Right lobe of liver (tissue), 6 donors: ENCODE data around the gene RIC3. TPM values are rescaled to one million over a fixed set of nuclear protein-coding genes. Genes with fewer than 3 reads are reported as not detected.

Experiments used
- ATAC-seq, 4 donors: fragments of 200-7000 bp; cut with Tn5 transposase; one replicate each; pipeline ENCODE4 v1.9.1; 2020; ENCODE audit warnings: mild to moderate bottlenecking in 4 of 4, moderate library complexity in 4 of 4
- DNase-seq, 3 donors: peaks; one replicate each; pipeline ENCODE4 v3.0.0-alpha.2; 2020
- H3K27ac ChIP-seq, 3 donors: fragments of 200-600 bp; one replicate each; pipeline ENCODE4 v1.8.0; 2022
- H3K27me3 ChIP-seq, 2 donors: fragments of 200-600 bp; one replicate each; pipeline ENCODE4 v1.8.0; 2022
- H3K36me3 ChIP-seq, 4 donors: fragments of 200-600 bp; sonication (generic) in 1 of 4; one replicate each; pipeline versions ENCODE4 v1.5.1 to v1.8.0; 2017 to 2022; ENCODE audit warnings: control low read depth in 1 of 4
- H3K4me1 ChIP-seq, 4 donors: fragments of 200-600 bp; sonication (generic) in 1 of 4; one replicate each; pipeline versions ENCODE4 v1.5.1 to v1.8.0; 2017 to 2022; ENCODE audit warnings: control low read depth in 1 of 4
- H3K4me3 ChIP-seq, 3 donors: fragments of 200-600 bp; one replicate each; pipeline ENCODE4 v1.8.0; 2022
- H3K9me3 ChIP-seq, 4 donors: fragments of 200-600 bp; sonication (generic) in 1 of 4; one replicate each; pipeline versions ENCODE4 v1.5.1 to v1.8.0; 2017 to 2022; ENCODE audit warnings: control low read depth in 1 of 4
- POLR2A ChIP-seq: fragments of 450-650 bp; IDR thresholded peaks from one replicate; pipeline ENCODE4 v1.6.1; 2017; ENCODE audit warnings: antibody characterized with exemption, mild to moderate bottlenecking
- WGBS: methylation state at CpG from one replicate; pipeline ENCODE4 v1.1.6; 2018; ENCODE audit warnings: low coverage, low lambda C conversion rate; ENCODE audit not compliant: insufficient coverage; ENCODE audit errors: missing lambda C conversion rate; 5-methylcytosine and 5-hydroxymethylcytosine counted together
- intact Hi-C, 2 donors: fragments of 100-400 bp; cut with DNase I; formaldehyde crosslinking; loops; one replicate each; pipeline versions ENCODE4 v1.11.2 to v1.14.1; 2022
- total RNA-seq, 6 experiments: library from RNA; depleted of rRNA in 2 of 6; stranded (reverse); fragments of >200 nt in 2 of 6; fragmentation: NEBNext Ultra II Directional in 3 of 6; extraction: Animal tissue kit (Norgen Biotek cat#: 25700) in 3 of 6; gene quantifications; one replicate each; pipeline versions ENCODE4 v1.1.0 to v1.2.4, GENCODE V29; 2016 to 2023
- TF ChIP-seq, protein P1 (sequence below), 4 donors: fragments of 200-600 bp in 3 of 4; fragments of 450-650 bp in 1 of 4; IDR thresholded peaks; one replicate each; pipeline versions ENCODE4 v1.5.1 to v1.8.0; 2016 to 2022; ENCODE audit warnings: antibody characterized with exemption in 4 of 4, mild to moderate bottlenecking in 2 of 4
- donor health status: DM: no; HTN: yes; CAD: no.
- donor health status: DM: no; HTN: no; CAD: no.
- donor health status: DM: no; HTN: no; CAD: no.
- donor health status: DM: no; HTN: yes; CAD: no.
- donor health status: DM: no; HTN: yes; CAD: no.

The RIC3 gene
- total RNA-seq, 6 experiments from 2014 or later: 1.4 to 7.3 (median 3.6) TPM

DNA sequence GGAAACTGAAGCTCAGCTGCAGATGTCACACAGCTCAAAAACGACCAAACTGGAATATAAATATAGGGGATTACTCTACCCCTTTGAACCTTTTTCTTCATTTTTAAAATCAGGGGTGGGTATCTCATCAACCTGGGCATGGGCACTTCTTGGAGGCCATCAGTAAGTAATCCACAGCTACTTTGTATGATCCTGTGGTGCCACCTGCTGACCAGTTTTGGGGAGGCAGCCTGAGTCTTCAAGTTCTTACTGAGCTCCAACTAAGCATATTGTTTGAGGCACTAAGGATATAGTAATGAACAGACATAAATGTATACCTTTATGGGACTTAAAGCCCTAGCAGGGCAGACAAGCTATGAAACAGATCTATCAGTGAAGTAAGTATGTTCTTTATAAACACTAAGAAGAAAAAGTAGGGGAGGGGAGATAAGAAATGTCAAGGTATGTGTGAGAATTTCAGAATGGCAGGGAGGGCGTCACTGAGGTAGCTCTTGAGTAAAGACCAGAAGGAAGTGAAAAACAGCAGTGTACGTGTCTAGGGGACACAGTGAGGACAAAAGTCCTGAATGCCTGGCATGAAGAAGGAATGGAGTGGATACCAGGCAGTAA is 69.4 kb downstream of the RIC3 start:
- DNase-seq (peak in 2 of 3 donors; percentile 66 to 77), ATAC-seq (peak; percentile 80 to 94 (median 86))
- H3K4me3 ChIP-seq: no peak overlapping the region
- H3K9me3 ChIP-seq: no peaks in the 10 kb centered on the region
- no peak overlapping the region for H3K27ac ChIP-seq
- intact Hi-C loops: loop anchor here (5.0 kb wide), 2 partner anchors 67 to 92 kb away; no protein-coding TSS in a partner anchor
- 39% methylated on average over 3 of the region's 3 CpGs for WGBS
- H3K4me1 ChIP-seq: no peaks in the 10 kb centered on the region
- TF ChIP-seq POLR2A: no peak
- TF ChIP-seq, protein P1, sequence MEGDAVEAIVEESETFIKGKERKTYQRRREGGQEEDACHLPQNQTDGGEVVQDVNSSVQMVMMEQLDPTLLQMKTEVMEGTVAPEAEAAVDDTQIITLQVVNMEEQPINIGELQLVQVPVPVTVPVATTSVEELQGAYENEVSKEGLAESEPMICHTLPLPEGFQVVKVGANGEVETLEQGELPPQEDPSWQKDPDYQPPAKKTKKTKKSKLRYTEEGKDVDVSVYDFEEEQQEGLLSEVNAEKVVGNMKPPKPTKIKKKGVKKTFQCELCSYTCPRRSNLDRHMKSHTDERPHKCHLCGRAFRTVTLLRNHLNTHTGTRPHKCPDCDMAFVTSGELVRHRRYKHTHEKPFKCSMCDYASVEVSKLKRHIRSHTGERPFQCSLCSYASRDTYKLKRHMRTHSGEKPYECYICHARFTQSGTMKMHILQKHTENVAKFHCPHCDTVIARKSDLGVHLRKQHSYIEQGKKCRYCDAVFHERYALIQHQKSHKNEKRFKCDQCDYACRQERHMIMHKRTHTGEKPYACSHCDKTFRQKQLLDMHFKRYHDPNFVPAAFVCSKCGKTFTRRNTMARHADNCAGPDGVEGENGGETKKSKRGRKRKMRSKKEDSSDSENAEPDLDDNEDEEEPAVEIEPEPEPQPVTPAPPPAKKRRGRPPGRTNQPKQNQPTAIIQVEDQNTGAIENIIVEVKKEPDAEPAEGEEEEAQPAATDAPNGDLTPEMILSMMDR (IDR thresholded peaks at IDR 0.05): peak; percentile 85 to 94 (median 85)
- H3K36me3 ChIP-seq: no peaks in the 10 kb centered on the region
- no peaks in the 10 kb centered on the region for H3K27me3 ChIP-seq

DNA sequence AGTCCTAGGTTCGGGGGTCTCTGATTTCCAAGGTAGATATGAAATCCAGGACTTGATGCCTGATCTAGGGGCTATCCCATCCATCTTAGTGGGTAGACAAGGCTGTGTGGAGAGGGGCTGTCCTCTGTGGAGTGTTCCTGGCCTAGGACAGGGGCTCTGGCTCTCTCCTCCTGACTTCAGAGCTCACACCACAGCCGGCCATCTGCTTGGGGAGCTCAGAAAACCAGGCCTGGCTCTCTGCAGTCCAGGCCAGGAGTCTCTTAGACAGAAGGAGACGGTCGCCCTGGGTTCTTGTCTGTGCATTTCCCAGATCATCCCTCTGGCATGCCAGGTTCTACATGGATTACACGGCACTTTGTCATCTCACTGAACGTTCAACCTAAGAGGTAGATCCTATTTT is 69.9 kb downstream of the RIC3 start:
- TF ChIP-seq, protein P1 (IDR thresholded peaks at IDR 0.05): no peak
- TF ChIP-seq POLR2A: no peak
- intact Hi-C loops: loop anchor here (5.0 kb wide), 2 partner anchors 67 to 92 kb away; no protein-coding TSS in a partner anchor
- Histone ChIP-seq H3K27ac (no peak overlapping the region), H3K27me3 (no peaks in the 10 kb centered on the region), H3K4me1 (no peaks in the 10 kb centered on the region), H3K36me3 (no peaks in the 10 kb centered on the region), H3K9me3 (no peaks in the 10 kb centered on the region), H3K4me3 (no peak overlapping the region)
- DNase-seq (peak in 1 of 3 donors; percentile 22), ATAC-seq (no peak)
- 60% methylated on average over 2 of the region's 6 CpGs for WGBS

DNA sequence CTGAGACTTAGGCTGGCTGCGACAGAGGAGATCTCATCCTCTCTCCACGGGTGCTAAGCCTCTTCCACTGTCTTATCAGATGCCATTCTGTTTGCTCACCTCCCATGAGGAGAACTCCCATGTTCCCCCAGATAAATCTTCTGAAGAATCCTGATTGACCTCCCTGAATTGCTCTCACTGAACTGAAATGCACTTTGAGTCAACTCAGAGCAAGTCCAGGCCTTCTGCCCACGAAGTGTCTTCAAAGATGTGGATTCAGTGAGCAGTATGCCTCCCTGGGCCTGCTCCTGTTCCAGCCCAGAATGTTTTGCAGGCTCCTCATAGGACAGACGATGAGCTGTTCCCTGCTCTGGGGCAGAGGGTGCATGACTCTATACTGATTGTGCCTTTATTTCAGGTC is 70.5 kb downstream of the RIC3 start:
- no peak for ATAC-seq
- WGBS: 46% methylated on average over 2 of the region's 4 CpGs
- H3K27ac ChIP-seq: no peak overlapping the region
- H3K27me3 ChIP-seq: no peaks in the 10 kb centered on the region
- no peaks in the 10 kb centered on the region for H3K36me3 ChIP-seq
- intact Hi-C loops: loop anchor here (5.0 kb wide), 2 partner anchors 66 to 91 kb away; no protein-coding TSS in a partner anchor
- TF ChIP-seq, protein P1 (IDR thresholded peaks at IDR 0.05): no peak
- TF ChIP-seq POLR2A: no peak
- no peaks in the 10 kb centered on the region for H3K4me1 ChIP-seq
- no peak overlapping the region for H3K4me3 ChIP-seq
- H3K9me3 ChIP-seq: no peaks in the 10 kb centered on the region
- peak in 1 of 3 donors; percentile 12 for DNase-seq

DNA sequence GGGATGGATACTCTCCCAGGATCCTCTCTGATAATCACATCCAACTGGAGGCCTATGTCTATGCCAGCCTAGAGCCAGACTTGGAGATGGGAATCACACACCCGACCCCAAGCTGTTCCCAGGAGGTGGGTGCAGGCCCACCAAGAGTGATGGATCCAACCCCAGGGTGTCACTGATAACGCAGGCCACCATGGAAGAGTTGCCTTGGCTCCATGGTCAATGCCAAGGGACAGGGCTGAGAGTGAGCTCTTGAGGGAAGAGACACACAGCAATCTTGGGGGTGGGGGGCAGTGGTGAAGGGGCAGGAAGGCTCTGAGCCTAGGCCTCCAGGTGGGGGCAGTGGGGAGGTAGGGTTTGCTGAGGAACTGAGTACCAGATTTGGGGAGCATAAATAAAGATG is 70.9 kb downstream of the RIC3 start:
- H3K36me3 ChIP-seq: no peaks in the 10 kb centered on the region
- WGBS: 100% methylated on average over 1 of the region's 2 CpGs
- intact Hi-C loops: loop anchor here (5.0 kb wide), 2 partner anchors 66 to 91 kb away; no protein-coding TSS in a partner anchor

More for the DNA sequence above, 70.9 kb downstream of the RIC3 start:
- H3K27me3 ChIP-seq: no peaks in the 10 kb centered on the region
- no peaks in the 10 kb centered on the region for H3K4me1 ChIP-seq
- ATAC-seq (no peak), DNase-seq (peak in 1 of 3 donors; percentile 26)
- H3K4me3 ChIP-seq: no peak overlapping the region
- TF ChIP-seq, protein P1 (IDR thresholded peaks at IDR 0.05): no peak
- no peak for TF ChIP-seq POLR2A
- H3K9me3 ChIP-seq: no peaks in the 10 kb centered on the region
- no peak overlapping the region for H3K27ac ChIP-seq
